GM18511 (cell line): ENCODE data around the gene TREML2.

Experiments
- ATAC-seq: cut with Tn5 transposase; IDR thresholded peaks from one replicate; pipeline ENCODE4 v1.9.1; 2021; ENCODE audit warnings: mild to moderate bottlenecking, moderate library complexity; ENCODE audit not compliant: unreplicated experiment

Gene TREML2

DNA sequence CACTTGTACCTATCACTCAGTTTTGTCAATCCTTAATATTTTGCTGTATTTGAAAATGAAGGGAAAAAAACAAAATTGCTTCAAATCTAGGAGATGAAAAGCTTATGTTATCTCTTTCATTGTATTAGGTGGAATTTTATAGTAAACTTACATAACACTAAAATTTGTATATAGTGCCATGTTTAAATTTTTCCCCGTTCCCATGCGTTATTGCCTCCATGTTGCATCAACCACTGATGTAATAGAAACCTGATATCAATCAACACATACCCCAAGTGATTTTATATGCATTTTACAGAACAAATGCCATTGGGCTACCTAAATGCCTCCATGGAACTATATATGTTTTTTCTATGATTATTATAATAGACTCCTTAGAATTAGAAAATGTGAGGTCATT lies 23.3 kb downstream of the TREML2 start:
- no peak for ATAC-seq

DNA sequence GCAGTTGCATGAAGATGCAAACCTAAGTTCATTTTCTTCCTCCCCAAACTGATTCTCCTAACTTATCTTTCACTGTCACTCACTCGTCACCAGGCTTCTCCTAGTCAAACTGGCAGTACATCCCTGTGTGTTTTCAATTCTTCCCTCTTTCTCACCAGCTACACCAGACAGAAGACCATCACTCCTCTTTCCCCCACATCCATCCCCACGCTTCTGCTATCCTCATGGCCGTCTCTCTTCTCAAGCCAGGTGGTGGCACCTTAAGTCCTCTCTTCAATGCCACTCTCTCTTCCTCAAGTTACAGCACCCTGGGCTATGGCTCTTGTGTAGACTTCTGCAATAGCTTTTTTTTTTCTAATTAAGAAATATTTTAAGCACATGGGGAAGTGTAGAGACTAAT lies 23.7 kb downstream of the TREML2 start:
- ATAC-seq = no peak

DNA sequence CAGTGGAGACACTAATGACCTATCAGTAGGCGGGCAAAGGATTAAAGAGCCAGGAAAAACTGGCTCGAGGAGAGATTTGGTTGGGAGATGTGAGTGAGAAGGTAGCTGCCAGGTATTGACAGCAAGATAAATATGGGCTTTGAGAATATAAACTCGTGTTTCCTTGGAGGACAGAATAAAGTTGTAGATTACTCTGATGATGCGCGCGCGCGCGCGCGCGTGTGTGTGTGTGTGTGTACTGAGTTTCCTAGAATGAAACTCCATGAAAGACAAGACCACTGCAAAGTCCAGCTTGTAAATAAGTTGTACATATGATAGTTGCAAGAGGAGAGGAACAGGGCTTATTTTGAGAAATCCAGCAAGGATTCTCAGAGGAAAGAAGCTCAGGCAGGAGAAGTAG lies 24.8 kb downstream of the TREML2 start:
- no peak for ATAC-seq

DNA sequence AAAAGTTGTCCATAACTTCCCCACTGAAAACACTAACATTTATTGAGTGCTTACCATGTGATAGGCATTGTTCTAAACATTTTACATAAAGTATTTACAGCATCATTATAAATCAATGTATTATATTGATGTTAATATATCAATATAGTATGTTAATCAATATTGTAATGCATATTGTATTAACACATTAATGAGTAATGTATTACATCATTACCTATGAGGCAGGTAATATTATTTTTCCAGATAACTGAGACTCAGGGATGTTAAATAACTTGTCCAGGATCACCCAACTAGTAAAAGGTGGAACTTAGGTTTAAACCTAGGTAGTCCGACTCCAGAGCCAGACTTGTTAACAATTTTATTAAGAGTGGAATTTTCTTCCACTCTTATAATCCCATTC lies 25.9 kb downstream of the TREML2 start:
- no peak for ATAC-seq

DNA sequence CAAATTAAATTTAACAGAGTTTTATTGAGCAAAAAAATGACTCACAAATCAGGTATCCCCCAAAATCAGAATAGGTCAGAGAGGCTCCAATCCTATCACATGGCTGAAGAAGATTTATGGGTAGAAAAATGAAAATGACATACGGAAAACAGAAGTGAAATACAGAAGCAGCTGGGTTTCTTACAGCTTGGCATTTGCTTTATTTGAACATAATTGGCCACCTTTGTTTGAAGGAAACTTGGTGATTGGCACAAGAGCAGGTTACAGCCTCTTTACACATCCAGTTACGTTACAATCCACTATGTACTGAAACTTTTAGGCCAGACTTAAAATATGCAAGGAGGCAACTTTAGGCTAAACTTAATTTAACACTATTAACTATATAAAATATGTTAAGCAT lies 26.3 kb downstream of the TREML2 start:
- no peak for ATAC-seq

DNA sequence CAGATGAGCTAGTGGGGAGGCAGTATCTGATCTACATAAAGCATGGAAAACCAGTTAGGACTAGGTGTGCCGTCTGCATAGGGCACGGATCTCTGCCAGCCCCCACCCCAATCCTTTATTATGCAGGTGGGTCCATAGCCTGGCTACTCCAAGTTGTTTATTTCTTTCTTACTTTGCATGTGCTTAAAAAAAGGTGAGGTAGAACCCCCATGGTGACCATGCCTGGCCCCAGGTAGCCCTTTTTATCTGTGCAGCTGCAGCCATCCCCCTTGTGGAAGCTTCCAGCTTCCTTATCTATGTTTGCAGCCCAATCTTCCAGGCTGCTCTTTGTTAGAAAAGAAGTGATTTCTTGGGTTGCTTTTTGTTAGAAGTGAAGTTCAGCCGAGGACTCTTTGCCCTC lies 29.0 kb downstream of the TREML2 start:
- no peak for ATAC-seq

DNA sequence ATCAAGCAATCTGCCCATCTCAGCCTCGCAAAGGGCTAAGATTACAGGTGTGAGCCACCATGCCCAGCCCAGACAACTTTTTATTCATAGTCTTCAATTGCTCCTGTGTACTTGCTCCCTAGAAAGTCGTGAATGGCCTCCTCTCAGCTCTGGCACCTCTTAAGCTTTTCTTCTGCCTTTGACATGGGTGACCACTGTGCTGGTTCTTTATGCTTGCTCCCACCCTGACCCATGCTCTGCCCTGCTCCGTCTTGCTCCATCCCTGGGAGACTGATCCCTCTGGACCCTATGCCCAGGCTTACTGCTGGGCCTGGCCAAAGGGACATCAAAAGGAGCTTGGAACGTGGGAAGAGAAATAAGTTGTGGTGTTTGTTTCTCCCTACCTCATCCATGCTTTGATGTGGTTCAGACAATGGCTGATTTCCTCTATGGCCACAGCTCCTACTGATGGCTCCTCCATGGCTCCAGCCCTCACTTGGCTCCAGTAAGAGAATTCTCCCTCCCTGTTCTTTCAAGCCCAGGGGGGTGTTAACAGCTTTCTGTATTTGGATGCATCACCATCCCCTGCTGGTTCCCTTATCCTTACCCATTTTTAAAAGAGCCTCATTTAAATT lies 30.3 kb downstream of the TREML2 start:
- ATAC-seq = no peak

DNA sequence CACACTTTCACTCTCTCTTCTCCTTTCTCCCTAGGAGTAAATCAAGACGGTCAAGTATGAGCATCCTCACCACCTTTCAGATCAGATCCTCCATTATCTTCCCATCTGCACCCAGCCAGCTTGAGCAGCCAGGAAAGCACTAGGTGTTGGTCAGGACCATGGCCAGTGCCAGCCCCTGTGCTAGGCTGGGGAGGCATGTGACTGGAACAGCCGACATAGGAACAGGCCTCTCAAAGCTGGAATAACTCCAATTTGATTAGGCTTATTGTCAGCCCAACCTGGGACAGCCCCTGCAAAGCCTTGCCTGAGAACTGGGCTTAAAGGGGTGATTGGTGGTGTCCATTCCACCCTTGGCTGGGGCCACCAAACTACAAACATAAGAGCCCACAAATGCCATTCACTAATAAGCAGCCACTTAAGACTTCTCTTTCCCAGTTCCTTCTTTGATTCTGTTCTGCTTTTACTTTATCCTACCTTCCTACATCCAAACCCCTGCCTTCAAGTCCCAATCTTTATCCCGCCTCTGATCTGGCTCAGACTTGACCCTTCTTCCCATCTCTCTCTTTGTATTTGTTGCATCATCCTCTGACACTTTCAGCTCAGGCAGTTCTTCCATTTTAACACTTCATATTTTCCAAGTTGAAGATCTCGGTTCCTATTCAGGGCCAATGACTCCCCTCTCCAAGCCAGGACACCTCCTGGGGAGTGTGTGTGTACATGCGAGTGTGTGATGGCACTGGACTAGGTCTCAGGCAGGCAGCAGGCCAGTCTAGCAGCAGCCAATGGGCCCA lies 33.6 kb downstream of the TREML2 start:
- ATAC-seq = no peak

DNA sequence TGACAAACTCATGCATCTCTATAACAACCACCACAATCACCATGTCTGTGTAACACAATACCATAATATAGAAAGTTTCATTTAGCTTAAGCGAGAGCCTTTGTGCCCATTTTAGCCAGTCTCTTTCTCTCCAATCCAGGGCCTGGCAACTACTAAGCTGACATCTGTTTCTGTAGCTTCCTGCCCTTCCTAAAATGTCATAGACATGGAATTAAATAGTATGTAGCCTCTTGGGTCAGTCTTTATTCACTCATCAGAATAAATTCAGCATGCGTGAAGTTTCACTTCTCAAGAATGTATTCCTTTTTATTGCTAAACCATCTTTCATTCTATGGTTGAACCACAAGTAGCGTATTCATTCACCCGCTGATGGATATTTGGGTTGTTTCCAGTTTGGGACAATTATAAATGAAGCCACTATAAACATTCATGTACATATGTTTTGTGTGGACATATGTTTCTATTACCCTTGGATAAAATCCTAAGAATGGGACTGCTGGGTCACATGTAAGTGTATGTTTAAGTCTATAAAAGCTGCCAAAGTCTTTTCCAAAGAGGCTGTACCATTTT lies 36.3 kb downstream of the TREML2 start:
- ATAC-seq = no peak

DNA sequence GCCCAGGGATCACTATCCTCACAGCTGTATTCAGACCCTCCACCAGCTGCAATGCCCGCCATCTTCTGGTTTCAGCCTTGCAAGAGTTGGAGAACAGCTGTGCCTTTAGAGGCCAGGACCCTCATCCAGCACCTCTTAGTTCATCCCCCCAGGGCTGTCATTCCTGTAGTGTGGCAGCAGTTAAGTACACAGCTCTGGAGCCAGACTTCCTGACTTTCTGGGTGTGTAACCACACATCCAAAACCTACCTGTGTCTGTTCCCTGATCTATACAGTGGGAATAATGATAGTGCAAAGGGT lies 37.6 kb downstream of the TREML2 start:
- no peak for ATAC-seq

DNA sequence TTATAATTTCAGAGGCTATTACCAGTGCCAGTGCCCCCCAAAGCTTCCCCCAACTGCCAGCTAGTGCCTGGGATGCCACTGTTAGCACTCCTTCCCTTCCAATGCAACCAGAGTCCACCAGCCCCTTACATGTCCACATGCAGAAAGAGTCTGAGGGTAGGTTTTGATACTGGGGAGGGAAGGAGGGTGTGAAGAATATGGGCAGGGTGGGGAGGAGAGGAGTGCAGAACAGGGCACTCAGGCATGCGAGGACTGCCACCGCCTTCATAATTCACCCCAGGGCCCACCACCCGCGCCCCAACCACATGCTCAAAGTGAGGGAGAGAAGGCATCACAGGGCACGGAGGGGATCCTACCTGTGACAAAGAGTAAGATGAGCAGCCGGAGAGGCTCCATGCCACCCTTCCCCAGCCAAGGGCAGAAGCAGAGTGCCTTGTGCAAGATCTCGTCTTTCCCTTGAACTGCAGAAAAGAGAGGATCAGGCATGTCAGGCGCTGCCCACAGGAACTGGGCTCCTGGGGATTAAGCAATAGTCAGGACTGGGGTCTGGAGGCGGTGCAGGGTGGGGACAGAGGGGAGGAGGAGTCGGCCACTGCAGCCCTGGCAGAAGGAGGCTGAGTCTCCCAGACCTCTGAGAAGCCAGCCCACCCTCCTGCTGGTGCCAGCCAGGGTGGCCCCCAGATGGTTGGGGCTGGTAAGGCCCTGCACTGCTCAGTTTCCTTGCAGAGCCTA lies 38.1 kb downstream of the TREML2 start, which contains the start of gene TREM2:
TSS of gene TREM2 (minus strand) at position 430 of the 732 bp plus-strand sequence. CDS start at position 396, 34 bp downstream.
- ATAC-seq = no peak

DNA sequence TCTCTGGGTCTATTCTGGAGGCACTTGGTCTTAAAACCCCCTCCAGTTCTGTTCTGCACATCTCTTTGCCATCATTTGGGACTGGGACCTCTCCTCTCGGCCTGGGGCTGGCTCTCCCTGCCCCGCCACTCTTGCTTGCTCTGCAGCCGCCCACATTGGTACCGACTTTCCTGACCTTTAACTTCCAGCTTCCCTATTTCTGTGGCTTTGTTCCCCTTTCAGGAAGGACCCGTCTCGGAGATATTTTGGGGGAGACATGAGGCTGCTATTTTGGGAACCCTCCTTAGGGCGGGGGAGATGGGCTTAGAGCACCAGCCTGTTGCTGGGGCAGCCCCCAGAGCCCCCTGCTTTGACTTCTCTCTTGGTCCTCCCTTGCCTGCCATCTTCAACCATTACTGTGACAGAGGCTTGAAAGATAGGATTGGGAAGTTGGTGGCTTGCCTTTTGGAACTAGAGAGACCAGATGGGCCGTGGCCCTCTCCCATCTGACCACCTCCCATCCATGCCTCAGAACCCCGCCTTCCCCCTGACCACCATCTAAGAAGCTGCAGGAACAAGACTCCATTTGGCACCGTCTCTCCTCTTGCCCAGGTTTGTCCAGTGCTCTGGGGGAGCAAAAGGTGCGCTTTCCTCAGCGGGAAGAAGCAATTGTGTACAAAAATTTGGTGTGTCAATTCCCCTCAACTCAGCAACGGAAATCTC lies 38.9 kb downstream of the TREML2 start:
- no peak for ATAC-seq

DNA sequence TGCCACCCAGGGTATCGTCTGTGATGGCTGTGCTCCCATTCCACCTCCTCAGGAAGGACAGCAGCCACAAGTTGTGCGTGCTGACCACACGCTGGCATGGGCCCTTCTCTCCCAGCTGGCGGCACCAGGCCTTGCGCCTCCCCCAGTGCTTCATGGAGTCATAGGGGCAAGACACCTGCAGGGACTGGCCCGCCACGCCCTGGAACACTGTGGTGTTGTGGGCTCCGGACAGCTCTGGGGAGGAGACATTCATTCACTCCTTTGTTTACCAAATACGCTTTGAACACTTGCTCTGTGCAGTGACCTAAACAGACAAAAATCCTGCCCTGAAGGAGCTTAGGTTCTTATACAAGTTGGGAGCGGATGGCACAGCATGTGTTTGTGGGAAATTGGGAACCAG lies 39.6 kb downstream of the TREML2 start:
- ATAC-seq = no peak

DNA sequence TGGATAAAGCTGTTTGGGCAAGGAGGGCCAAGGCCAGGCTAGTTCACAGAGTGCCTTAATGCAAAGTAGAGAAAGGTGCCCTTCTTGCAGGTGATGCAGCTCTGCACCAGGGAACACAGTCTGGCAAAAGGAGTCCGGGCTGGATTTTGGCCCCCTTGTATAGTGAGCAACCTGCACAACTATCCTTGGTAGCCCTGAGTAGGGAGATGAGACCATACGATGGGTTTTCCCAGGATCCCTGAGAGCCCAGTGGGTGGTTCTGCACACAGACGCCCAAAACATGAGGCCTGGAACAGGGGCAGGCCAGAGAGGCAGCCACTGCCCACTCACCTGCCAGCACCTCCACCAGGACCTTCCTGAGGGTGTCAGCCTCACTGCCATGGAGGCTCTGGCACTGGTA lies 40.0 kb downstream of the TREML2 start:
- ATAC-seq = no peak

DNA sequence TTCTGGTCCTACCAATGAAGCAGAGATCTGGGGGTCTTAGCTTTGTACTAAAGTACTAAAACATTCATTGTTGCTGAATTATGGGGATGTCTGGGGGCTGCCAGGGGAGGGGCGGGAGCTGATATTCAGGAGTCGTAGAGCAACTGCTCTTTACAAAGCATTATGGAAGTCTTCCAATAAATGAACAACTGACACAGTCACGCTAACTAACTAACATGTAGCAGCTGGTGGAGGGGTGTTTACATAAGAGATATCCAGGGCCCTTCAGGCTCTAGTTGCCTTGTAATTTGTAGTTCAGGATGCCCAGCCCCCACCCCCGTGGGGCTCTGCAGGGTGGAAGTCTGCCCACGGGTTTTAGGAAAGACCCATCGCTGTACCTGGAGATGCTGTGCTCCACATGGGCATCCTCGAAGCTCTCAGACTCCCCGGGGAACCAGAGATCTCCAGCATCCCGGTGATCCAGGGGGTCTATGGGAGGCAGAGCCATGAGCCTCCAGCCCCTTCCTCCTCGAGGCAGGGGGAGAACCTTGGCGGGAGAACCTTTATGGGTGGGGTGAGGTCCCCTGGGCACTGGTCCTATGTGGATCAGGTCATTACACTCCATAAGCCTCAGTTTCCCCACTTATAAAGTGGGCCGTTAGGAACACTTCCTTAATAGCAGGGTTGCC lies 41.4 kb downstream of the TREML2 start:
- ATAC-seq = no peak

DNA sequence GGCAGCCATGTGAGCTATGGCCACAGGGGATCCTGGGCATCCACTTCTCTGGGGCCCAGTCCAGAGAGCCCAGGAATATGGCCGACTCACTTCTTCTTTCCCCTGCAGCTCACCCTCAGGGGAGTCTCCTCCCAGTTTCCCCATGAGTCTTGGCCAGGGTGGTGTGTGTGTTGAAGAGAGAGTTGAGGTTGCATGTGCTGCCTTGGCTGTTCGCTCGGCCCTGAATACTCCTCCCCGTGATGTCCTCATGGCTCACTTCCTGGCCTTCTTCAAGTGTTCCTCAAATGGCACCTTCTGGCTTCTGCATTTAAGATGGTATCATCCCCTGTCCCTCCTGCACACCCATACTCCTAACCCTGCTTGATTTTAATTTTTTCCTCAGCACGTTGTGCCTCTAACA lies 43.6 kb downstream of the TREML2 start:
- ATAC-seq = no peak

DNA sequence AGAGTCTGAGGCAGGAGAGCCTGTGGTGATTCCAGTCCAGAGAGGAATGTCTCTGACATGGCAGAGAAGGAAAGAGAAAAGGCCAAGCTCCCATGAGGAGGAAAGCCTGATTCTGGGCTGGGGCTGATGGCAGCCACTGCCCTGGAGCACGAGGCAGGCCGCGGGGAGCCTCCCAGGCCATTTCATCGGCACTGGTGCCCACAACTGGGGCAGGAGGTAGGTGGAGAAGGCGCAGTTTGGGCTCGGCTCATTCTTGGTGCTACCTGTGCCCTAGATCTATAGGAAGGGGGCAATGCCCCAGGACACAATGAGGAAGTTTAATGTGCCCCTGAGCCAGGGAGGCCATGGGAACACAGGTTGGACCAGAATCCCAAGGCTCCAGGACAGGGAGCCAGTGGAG lies 44.2 kb downstream of the TREML2 start:
- ATAC-seq = no peak

DNA sequence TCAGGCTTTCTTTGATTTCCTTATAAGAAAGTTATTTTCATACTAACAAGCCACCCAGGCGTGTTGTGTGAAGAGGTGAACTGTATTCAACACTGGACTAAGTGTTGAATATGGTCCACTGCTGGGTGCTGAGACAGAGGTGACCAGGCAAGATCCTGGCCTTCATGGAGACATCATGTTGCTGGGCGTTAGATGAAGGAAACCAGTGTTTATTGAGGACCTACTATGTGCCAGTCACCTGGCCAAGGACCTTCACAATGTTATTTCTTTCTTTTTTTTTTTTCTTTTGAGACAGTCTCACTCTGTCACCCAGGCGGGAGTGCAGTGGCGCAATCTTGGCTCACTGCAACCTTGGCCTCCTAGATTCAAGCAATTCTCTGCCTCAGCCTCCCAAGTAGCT lies 44.9 kb downstream of the TREML2 start:
- ATAC-seq = no peak

DNA sequence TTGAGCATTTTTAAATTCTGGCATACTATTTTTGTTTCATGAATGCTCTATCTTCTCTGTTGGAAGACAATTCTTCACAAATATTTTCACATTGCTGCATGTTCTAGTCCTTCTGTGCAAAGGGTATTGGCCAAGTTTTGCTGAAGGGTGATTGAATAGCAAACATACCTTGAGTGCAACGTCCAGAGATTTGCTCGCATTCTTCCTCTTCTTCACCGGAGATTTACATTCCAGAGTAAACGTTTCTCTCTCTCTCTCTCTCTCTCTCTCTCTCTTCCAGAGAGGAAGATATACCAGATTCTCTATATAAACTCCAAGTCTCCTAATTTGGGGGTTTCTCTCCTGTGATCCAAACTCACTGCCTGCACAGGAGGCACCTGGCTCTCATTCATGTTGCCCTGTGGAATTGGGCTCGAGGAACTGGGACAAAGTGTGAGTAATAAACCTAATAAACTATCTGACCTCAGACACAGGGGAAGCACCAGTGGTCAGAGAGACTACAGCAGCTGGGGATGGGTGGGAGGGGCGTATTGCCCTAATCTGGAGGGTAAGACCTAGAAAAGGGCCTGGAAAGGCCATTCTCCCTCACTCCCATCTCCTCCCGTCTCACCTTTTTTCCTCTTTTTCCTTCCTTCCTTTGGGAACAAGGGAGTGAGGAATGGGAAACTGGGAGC lies 45.7 kb downstream of the TREML2 start:
- no peak for ATAC-seq

DNA sequence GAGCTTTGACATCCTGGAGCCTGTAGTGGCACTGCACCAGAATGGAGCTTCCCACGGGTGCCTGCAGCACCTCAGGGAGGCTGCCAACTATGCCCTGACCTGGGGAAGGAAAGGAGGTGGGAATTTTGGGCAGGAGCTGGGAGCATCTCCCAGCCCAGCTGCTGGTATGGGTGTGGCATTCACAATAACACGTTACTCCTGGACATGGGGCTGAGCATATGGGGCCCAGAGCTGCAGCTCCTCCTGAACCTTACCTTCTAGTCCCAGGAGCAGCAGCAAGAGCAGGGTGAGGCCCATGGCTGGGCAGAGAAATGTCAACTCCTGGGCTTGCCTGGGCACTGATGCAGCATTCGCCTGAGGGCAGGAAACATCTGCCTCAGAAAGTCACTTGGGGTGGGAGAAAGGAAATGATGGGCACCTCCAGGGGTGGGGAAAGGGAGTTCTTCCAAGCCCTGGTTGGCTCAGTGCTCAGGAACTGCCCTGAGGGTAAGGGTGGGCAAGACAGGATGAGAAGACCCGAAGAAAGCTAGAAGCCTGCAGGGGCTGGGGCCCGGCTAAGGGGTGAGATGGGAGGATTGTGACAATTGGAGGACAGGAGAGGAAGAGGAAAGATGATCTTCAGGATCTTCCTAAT lies 46.8 kb downstream of the TREML2 start, which contains the start of gene TREML1:
TSS of gene TREML1 (minus strand) at position 356 of the 634 bp plus-strand sequence. CDS start at position 297, 59 bp downstream.
- no peak for ATAC-seq
